A549 (cell line): ENCODE data around the gene CCDC71.

Experiments used
- EHF ChIP-seq: fragments of 250-450 bp; sonication (Bioruptor Pico); IDR thresholded peaks from 2 replicates; pipeline ENCODE4 v1.5.0; 2020; ENCODE audit warnings: mild to moderate bottlenecking
- FOSL2 ChIP-seq, 2 experiments: fragments of 450-650 bp in 1 of 2; fragments of >200 bp in 1 of 2; sonication (Bioruptor Twin) in 1 of 2; formaldehyde crosslinking; IDR thresholded peaks; 2 replicates each; pipeline versions ENCODE4 v1.5.0 to v1.6.1; 2016 to 2020; ENCODE audit warnings: mild to moderate bottlenecking in 1 of 2, moderate library complexity in 1 of 2
- JUNB ChIP-seq: fragments of >200 bp; sonication (Bioruptor Twin); formaldehyde crosslinking; IDR thresholded peaks from 2 replicates; pipeline ENCODE4 v1.6.1; 2016
- KDM5A ChIP-seq: fragments of 200-600 bp; sonication (generic); IDR thresholded peaks from 2 replicates; pipeline ENCODE4 v1.6.1; 2016; ENCODE audit warnings: antibody characterized with exemption, mild to moderate bottlenecking
- NPAS2 ChIP-seq: fragments of 250-450 bp; sonication (Bioruptor Pico); IDR thresholded peaks from 2 replicates; pipeline ENCODE4 v1.8.0; 2022; ENCODE audit warnings: mild to moderate bottlenecking, moderate library complexity, borderline replicate concordance
- POLR2A ChIP-seq: IDR thresholded peaks from 2 replicates; pipeline ENCODE4 v1.6.1; 2012; ENCODE audit warnings: mild to moderate bottlenecking, low read length
- POLR2AphosphoS2 ChIP-seq: conservative IDR thresholded peaks from 2 replicates; pipeline ENCODE4 v1.6.1; 2012; ENCODE audit warnings: low read length, improper control_type of control experiment, inconsistent platforms
- RFX5 ChIP-seq: fragments of 450-650 bp; IDR thresholded peaks from 2 replicates; pipeline ENCODE4 v1.7.1; 2014; ENCODE audit warnings: antibody characterized with exemption, mild to moderate bottlenecking, moderate library complexity
- ZNF302 ChIP-seq: fragments of 250-450 bp; sonication (Bioruptor Pico); IDR thresholded peaks from 2 replicates; pipeline ENCODE4 v1.9.0; 2021; ENCODE audit warnings: inconsistent platforms, mild to moderate bottlenecking, moderate library complexity
- ZSCAN20 ChIP-seq: fragments of 250-450 bp; sonication (Bioruptor Pico); IDR thresholded peaks from 2 replicates; pipeline ENCODE4 v1.8.0; 2022; ENCODE audit warnings: mild to moderate bottlenecking, moderate library complexity
- TF ChIP-seq, protein P1 (sequence below): fragments of >200 bp; sonication (Bioruptor Twin); formaldehyde crosslinking; IDR thresholded peaks from 3 replicates; pipeline ENCODE4 v1.5.1; 2016
- TF ChIP-seq, protein P2 (sequence below): IDR thresholded peaks from 2 replicates; pipeline ENCODE4 v1.6.1; 2012
- TF ChIP-seq, protein P3 (sequence below): IDR thresholded peaks from 2 replicates; pipeline ENCODE4 v1.6.1; 2012; ENCODE audit warnings: low read depth, borderline replicate concordance

DNA sequence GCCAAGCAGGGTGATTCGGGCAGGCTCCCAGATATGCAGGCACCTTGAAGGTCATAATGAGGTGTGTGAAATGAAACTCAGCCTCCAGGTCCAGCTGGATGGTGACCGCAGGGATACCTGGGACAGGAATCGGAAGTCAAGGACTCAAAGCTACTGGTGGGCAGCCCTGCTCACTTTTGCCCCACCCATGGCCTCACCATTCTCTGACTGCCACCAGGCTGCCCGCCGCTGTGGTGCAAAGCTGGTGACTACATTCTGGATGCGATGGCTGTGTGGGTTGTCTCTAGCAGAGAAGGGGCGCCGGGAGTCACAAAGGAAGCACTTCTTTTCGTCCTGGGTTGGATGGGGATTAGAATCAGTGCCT, 34.1 kb downstream of the CCDC71 start:
- TF ChIP-seq, protein P1, sequence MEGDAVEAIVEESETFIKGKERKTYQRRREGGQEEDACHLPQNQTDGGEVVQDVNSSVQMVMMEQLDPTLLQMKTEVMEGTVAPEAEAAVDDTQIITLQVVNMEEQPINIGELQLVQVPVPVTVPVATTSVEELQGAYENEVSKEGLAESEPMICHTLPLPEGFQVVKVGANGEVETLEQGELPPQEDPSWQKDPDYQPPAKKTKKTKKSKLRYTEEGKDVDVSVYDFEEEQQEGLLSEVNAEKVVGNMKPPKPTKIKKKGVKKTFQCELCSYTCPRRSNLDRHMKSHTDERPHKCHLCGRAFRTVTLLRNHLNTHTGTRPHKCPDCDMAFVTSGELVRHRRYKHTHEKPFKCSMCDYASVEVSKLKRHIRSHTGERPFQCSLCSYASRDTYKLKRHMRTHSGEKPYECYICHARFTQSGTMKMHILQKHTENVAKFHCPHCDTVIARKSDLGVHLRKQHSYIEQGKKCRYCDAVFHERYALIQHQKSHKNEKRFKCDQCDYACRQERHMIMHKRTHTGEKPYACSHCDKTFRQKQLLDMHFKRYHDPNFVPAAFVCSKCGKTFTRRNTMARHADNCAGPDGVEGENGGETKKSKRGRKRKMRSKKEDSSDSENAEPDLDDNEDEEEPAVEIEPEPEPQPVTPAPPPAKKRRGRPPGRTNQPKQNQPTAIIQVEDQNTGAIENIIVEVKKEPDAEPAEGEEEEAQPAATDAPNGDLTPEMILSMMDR, result no peak
- no peak for TF ChIP-seq JUNB
- TF ChIP-seq NPAS2 (CRISPR knock-in tag), result no peak
- no peak for TF ChIP-seq FOSL2 (IDR thresholded peaks at IDR 0.05)
- TF ChIP-seq FOSL2 (CRISPR knock-in tag; IDR thresholded peaks at IDR 0.05), result no peak
- no peak for TF ChIP-seq POLR2A
- TF ChIP-seq, protein P2, sequence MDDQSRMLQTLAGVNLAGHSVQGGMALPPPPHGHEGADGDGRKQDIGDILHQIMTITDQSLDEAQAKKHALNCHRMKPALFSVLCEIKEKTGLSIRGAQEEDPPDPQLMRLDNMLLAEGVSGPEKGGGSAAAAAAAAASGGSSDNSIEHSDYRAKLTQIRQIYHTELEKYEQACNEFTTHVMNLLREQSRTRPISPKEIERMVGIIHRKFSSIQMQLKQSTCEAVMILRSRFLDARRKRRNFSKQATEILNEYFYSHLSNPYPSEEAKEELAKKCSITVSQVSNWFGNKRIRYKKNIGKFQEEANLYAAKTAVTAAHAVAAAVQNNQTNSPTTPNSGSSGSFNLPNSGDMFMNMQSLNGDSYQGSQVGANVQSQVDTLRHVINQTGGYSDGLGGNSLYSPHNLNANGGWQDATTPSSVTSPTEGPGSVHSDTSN, result no peak
- TF ChIP-seq ZSCAN20 (CRISPR knock-in tag), result no peak
- TF ChIP-seq POLR2AphosphoS2, result no peak
- TF ChIP-seq, protein P3, sequence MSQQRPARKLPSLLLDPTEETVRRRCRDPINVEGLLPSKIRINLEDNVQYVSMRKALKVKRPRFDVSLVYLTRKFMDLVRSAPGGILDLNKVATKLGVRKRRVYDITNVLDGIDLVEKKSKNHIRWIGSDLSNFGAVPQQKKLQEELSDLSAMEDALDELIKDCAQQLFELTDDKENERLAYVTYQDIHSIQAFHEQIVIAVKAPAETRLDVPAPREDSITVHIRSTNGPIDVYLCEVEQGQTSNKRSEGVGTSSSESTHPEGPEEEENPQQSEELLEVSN, result no peak
- TF ChIP-seq RFX5, result no peak
- no peak for TF ChIP-seq ZNF302 (CRISPR knock-in tag)
- no peak for TF ChIP-seq EHF (CRISPR knock-in tag)
- no peak for TF ChIP-seq KDM5A
